ENCODE measurements around the gene PGGHG. TPM values are rescaled to one million over a fixed set of nuclear protein-coding genes. Genes with fewer than 3 reads are reported as not detected.
"Not testable (repeated sequence)": the region's sequence is repeated elsewhere in the genome, so short reads cannot be mapped to it uniquely, and the experiment has no call there.

PGGHG gene
- total RNA-seq, 4 donors from 2014 or later = 8.5 to 35.3 (median 15.5) TPM

DNA sequence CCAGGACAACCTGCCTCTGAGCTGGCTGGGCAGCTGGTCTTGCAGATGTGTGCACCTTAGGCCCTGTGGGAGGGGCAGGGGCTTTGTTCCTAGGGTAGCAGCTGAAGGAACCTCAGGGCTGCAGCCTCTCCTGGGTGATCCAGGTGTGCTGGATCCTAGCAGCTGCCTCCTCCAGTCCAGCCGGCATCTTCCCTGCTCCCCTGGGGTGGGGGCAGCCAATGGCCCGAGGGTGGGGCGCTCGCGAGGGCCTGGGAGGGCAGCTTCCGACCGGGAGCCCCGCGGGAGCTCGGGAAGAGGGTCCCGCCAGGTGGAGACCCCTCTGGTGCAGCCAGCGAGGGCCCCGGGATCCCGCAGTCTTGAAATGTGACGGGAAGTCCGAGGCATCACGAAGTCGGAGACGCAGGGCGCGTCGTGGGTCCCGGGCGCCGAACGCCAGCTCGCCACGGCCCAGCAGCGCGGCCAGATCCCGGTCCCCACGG lies 26.6 kb downstream of the PGGHG start:
- no CpG with 5 or more reads among the region's 32 CpGs for WGBS, 2 donors (ENCODE audit: low coverage in 1 of 2)
- no peak for ATAC-seq
- H3K36me3 ChIP-seq = peaks cover 0 to 13% of the 10 kb centered on the region in 2 donors
- H3K4me3 ChIP-seq = peak overlapping the region; percentile 27 to 56
- H3K9me3 ChIP-seq = no peaks in the 10 kb centered on the region
- TF ChIP-seq POLR2A (IDR thresholded peaks at IDR 0.05) (no peak), EP300 (IDR thresholded peaks at IDR 0.05) (no peak), POLR2AphosphoS5 (IDR thresholded peaks at IDR 0.05) (no peak)
- TF ChIP-seq, protein P1, sequence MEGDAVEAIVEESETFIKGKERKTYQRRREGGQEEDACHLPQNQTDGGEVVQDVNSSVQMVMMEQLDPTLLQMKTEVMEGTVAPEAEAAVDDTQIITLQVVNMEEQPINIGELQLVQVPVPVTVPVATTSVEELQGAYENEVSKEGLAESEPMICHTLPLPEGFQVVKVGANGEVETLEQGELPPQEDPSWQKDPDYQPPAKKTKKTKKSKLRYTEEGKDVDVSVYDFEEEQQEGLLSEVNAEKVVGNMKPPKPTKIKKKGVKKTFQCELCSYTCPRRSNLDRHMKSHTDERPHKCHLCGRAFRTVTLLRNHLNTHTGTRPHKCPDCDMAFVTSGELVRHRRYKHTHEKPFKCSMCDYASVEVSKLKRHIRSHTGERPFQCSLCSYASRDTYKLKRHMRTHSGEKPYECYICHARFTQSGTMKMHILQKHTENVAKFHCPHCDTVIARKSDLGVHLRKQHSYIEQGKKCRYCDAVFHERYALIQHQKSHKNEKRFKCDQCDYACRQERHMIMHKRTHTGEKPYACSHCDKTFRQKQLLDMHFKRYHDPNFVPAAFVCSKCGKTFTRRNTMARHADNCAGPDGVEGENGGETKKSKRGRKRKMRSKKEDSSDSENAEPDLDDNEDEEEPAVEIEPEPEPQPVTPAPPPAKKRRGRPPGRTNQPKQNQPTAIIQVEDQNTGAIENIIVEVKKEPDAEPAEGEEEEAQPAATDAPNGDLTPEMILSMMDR (IDR thresholded peaks at IDR 0.05) = no peak
- H3K27ac ChIP-seq = peak overlapping the region in 3 of 4 donors; percentile 81 to 85 (median 82)
- peaks cover 0 to 49% (median 9%) of the 10 kb centered on the region in 3 donors for H3K4me1 ChIP-seq
- H3K27me3 ChIP-seq = peaks cover 17% of the 10 kb centered on the region

GRCh38 chr11:316031-316701 lies 27.2 kb downstream of the PGGHG start:
- Histone ChIP-seq H3K27ac (peak overlapping the region in 3 of 4 donors; percentile 81 to 85 (median 82)), H3K4me3 (peak overlapping the region; percentile 27 to 56), H3K36me3 (peaks cover 0 to 13% of the 10 kb centered on the region in 2 donors), H3K27me3 (peaks cover 17% of the 10 kb centered on the region), H3K4me1 (peaks cover 0 to 49% (median 9%) of the 10 kb centered on the region in 3 donors), H3K9me3 (no peaks in the 10 kb centered on the region)
- ATAC-seq = no peak
- WGBS, 2 donors (ENCODE audit: low coverage in 1 of 2) = 34% methylated on average over 8 of the region's 64 CpGs; no CpG with 5 or more reads in 1 of the 2 donors
- peak in 1 of 2 donors; percentile 37 for TF ChIP-seq POLR2A (IDR thresholded peaks at IDR 0.05)
- peak; percentile 63 for TF ChIP-seq POLR2AphosphoS5 (IDR thresholded peaks at IDR 0.05)
- TF ChIP-seq, protein P1 (IDR thresholded peaks at IDR 0.05) = no peak
- TF ChIP-seq EP300 (IDR thresholded peaks at IDR 0.05) = no peak

- WGBS, 2 donors (ENCODE audit: low coverage in 1 of 2) = 66 to 76% methylated on average over 6 of the region's 7 CpGs
- H3K4me3 ChIP-seq = peak overlapping the region in 1 of 2 donors; percentile 56
- TF ChIP-seq POLR2A (IDR thresholded peaks at IDR 0.05) (no peak), EP300 (IDR thresholded peaks at IDR 0.05) (no peak), POLR2AphosphoS5 (IDR thresholded peaks at IDR 0.05) (no peak)
- TF ChIP-seq, protein P1 (IDR thresholded peaks at IDR 0.05) = no peak
- peaks cover 0 to 13% of the 10 kb centered on the region in 2 donors for H3K36me3 ChIP-seq
- peak overlapping the region in 3 of 4 donors; percentile 63 to 85 (median 81) for H3K27ac ChIP-seq
- no peaks in the 10 kb centered on the region for H3K9me3 ChIP-seq
- no peak for ATAC-seq
- H3K4me1 ChIP-seq = peaks cover 0 to 46% (median 9%) of the 10 kb centered on the region in 3 donors
- H3K27me3 ChIP-seq = peaks cover 17% of the 10 kb centered on the region
Measured at GRCh38 chr11:316891-317301, 28.0 kb downstream of the PGGHG start.

DNA sequence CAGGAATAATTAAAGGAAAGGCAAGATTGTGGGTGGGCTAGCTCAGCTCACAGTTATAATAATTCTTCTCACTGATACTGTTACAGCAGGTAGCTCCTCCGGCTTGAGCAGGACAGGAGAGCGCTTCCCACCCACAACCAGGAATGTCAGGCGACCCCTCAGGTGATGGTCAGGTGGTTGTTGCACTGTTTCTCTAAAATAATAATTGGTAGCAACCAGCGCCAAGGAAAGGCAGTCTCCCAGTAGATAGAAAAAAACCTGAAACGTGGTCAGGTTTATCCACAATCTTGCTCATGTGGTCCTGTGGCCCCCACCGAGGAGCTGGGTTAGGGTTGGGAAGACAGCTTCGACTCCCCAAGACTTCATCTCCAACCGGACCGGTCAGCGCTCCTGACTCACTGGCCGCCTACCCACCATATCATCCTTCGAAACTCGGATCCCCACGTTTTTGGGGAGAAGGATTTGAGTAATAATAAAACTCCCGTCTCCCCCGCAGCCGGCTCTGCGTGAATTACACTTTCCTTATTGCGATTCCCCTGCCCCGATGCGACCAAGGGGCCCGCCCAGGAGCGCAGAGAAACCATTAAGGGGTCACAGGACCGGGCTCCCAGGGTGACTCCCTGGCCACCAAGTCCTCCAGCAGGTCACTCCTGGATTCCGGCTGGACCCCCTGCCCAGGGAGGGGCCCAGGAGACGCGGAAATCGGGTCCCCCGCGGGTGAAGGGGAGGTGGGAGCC lies 28.9 kb downstream of the PGGHG start:
- 67 to 93% methylated on average over 2 to 9 of the region's 30 CpGs for WGBS, 2 donors (ENCODE audit: low coverage in 1 of 2)
- H3K4me3 ChIP-seq = peak overlapping the region in 1 of 2 donors; percentile 44
- not testable (repeated sequence) for H3K9me3 ChIP-seq, ATAC-seq
- peak; percentile 30 for TF ChIP-seq POLR2AphosphoS5 (IDR thresholded peaks at IDR 0.05)
- H3K4me1 ChIP-seq = peaks cover 0 to 42% (median 9%) of the 10 kb centered on the region in 3 donors
- H3K36me3 ChIP-seq = peaks cover 0 to 13% of the 10 kb centered on the region in 2 donors
- H3K27me3 ChIP-seq = peaks cover 17% of the 10 kb centered on the region
- H3K27ac ChIP-seq = peak overlapping the region in 3 of 4 donors; percentile 63 to 85 (median 81)

- ATAC-seq = peak; percentile 42
- not testable (repeated sequence) for H3K9me3 ChIP-seq
- Histone ChIP-seq H3K36me3 (peaks cover 0 to 13% of the 10 kb centered on the region in 2 donors), H3K4me3 (peak overlapping the region; percentile 79 to 96), H3K27ac (peak overlapping the region; percentile 96 to 99 (median 97)), H3K27me3 (peaks cover 17% of the 10 kb centered on the region), H3K4me1 (peaks cover 0 to 40% (median 5%) of the 10 kb centered on the region in 3 donors)
- WGBS, 2 donors (ENCODE audit: low coverage in 1 of 2) = no CpG with 5 or more reads among the region's 79 CpGs
Measured at GRCh38 chr11:318405-319120, 29.6 kb downstream of the PGGHG start.
